Mesendoderm (in vitro differentiated cells): ENCODE measurements around the gene PPIL3. TPM values are rescaled to one million over a fixed set of nuclear protein-coding genes. Genes with fewer than 3 reads are reported as not detected.

Source experiments
- small RNA-seq: library from polyadenylated mRNA; stranded (forward); fragments of <200 nt; extraction: miRNeasy Mini kit (QIAGEN cat#:217004); gene quantifications from one replicate; pipeline ENCODE3, GENCODE V24; 2013; ENCODE audit not compliant: insufficient read depth

The PPIL3 gene

Small RNAs within 50 kb of the gene (small RNA-seq; reads per million reads assigned to genes)
- not detected for gene RF00019
- not detected for gene RNA5SP115
- gene RNU6-312P: not detected
- 1.1 reads per million for gene RNU6-31P
- gene RNU6-762P: not detected
